Activated gamma-delta T cell (primary cell): ENCODE results near the gene PCSK2.

Experiments
- DNase-seq: peaks from one replicate; lab custom pipeline; 2025; lab: John Stamatoyannopoulos, UW

The PCSK2 gene

GRCh38 chr20:17339000-17339399, 112.2 kb downstream of the PCSK2 start:
- DNase-seq, result no peak

GRCh38 chr20:17343091-17343490, 116.3 kb downstream of the PCSK2 start:
- no peak for DNase-seq

- no peak for DNase-seq
Measured at GRCh38 chr20:17343656-17344452, 117.0 kb downstream of the PCSK2 start.

DNA sequence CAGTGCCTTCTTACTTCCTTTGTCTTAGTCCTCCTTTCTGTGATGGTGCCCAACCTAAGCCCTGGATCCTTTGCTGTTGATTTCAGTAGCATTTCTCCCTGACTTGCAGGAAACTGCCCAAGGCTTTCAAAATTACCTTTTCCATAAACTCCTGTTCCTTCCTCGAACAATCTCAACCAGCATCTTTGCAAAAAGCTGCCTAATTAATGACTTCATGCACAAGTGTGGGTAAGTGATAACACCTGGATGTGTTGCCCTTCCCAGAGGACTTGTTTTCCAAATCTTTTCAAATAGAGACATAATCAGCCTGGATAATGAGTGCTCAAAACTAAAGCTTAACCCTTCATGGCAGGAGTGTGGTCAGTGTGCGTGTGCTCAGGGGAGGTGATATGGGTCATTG, 118.0 kb downstream of the PCSK2 start:
- DNase-seq, result no peak

- DNase-seq, result no peak
Measured at GRCh38 chr20:17345321-17345720, 118.5 kb downstream of the PCSK2 start.

DNA sequence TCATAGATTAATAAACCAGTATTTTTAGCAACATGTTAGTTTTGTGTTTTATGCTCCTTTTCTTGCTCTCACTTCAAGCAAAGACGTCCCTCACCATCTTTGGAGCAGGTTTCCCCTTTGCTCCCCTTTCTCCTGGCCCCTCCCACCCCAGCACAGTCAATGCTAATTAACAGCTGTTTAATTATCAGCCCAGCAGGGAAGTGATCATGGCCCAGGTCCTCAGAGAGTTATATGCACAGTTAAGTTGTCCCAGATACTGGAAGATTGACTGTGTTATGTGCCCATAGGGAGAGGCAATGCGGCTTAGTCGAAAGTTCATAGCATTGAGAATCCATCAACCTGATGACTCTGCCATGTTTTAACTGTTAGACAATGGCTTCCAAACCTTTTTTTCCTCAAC, 123.5 kb downstream of the PCSK2 start:
- no peak for DNase-seq

DNA sequence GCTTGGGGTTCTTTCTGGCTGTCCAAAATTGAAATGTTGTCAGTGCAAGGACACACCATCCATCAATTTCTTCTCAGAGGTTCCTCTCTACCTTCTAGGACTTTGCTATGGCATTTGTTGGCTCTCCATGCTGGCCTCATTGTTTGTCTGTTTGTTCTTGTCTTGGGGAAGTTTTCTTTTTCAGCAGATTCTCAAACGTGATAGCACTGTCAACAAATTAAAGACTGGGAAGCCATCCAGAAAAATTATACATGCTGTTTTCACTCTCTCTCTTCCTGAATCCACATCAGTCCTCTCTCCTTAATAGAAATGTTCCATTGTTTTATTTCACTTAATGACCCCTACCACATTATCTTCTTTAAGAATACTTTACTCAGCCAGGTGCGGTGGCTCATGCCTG, 130.4 kb downstream of the PCSK2 start:
- no peak for DNase-seq

GRCh38 chr20:17358854-17359253, 132.0 kb downstream of the PCSK2 start:
- no peak for DNase-seq

DNA sequence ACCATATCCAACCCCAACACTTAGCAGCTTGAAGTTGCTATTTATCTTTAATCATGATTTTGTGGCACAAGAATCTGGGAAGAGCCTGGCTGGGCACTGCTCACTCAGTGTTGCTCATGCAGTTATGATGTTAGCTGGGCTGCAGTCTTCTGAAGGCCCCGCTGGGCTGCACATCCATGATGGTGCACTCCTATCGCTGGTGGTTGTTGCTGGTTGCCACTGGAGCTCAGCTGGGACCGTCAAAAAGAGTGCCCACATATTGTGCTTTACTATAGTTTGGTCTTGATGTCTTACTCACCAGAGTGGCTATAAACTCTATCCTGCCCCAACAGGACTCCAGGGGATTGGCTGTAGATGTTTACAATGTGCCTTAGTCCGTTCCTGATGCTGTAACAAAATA, 137.8 kb downstream of the PCSK2 start:
- DNase-seq, result no peak

DNA sequence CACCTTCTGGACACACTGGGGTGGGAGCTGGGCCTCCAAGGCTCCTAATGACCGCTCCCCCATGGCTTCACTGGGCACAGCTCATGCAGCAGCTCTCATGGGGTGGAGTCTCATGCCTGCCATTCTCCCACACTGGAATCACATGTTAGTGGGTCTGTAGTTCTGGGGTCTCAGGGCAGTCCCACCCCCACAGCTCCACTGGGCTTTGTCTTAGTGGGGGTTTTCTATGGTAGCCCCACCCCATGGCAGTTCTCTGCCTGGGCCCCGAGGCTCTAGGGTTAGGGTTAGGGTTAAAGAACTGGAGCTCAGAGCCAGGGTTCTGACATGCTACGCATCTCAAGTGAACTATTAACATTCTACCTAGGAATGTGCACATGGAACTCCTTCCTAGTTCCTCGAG, 139.0 kb downstream of the PCSK2 start:
- no peak for DNase-seq

DNA sequence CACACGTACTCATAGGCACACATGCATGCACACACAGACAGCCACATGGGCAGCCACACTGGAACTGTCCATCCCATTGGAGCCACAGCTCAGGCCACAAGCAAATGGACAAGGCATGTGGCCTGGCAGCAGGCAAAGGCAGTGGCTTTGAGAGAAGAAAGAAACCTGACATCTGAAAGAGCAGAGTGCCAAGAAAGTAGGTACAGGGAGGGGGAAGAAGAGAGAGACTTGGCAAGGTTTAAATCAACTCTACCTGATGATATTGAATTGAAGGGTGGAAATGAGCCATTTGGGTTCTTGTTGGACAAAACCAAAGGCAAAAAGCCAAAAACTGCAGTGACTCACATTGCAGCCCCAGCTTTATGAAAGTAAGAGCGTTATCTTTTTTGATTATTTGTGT, 142.7 kb downstream of the PCSK2 start:
- no peak for DNase-seq

- no peak for DNase-seq
Measured at GRCh38 chr20:17372806-17373440, 146.1 kb downstream of the PCSK2 start.

- no peak for DNase-seq
Measured at GRCh38 chr20:17374086-17374485, 147.2 kb downstream of the PCSK2 start.

DNA sequence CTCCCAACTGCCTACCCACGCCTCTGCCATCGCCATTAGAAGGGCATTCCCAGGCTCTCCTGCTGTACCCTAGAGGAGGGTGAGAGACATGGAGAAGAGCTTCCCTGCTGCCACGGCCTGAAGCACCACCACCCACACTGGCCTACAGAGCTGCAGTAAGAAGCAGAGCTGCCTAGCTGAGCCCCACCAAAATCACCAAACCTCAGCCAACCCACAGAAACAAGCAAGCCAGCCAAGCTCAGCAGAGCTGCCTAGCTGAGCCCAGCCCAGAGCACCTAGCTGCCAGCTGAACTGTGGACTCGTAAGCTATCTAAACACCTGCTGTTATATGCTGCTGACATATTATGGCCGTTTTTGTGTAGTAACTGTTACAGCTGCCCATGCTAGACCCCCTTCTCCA, 149.2 kb downstream of the PCSK2 start:
- DNase-seq, result no peak

DNA sequence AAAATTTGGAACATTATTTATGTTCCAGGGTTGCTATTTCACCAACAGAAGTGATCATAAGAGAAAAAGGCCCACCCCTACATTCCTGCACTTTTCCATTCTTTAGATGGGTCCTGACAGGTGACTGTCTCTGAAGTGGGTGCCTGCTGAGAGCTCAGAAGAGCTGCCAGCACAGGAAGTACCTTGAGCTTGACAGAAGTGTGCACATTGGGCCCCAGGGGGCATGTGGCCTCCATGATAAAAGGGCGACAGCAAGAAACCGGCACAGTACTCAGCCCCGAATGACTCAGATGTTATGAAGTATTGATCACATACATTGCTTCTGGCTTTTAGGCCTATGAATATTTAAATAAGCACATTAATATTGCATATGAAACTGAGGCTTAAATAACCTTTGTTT, 150.4 kb downstream of the PCSK2 start:
- DNase-seq, result no peak

DNA sequence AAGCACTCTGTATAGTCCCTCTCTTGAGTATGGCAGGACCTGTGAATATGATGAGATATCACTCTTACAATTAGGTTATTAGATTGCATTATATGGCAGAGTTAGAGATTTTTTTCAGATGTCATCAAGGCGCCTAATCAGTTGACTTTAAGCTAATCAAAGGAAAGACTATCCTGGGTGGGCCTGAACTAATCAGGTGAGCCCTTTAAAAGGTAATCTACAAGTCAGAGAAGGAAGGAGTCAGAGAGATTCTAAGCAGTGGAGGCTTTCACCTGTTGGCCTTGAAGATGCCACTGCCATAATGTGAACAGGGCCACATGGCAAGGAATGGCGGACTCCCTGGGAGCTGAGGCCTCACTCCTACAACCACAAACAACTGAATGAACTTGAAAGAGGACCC, 152.8 kb downstream of the PCSK2 start:
- no peak for DNase-seq

GRCh38 chr20:17380801-17381200, 154.0 kb downstream of the PCSK2 start:
- DNase-seq, result no peak

DNA sequence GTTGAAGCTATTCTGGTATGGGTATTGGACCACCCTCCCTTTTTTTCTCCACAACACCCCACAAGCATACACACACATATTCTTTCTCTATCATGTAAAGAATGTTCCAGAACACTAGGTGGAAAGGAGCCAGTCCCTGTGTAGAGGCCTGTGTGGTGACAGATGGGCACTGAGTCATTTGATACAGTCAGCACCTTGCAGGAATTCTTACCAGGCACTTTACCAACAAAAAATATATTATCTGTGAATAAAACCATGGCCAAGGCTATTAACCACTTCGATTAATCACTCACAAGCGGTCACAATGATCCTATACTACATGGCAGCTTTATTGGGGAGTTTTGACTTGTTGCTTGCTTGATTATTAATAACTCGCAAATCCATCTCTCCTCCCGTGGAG, 154.9 kb downstream of the PCSK2 start:
- no peak for DNase-seq

- no peak for DNase-seq
Measured at GRCh38 chr20:17385798-17386197, 159.0 kb downstream of the PCSK2 start.

DNA sequence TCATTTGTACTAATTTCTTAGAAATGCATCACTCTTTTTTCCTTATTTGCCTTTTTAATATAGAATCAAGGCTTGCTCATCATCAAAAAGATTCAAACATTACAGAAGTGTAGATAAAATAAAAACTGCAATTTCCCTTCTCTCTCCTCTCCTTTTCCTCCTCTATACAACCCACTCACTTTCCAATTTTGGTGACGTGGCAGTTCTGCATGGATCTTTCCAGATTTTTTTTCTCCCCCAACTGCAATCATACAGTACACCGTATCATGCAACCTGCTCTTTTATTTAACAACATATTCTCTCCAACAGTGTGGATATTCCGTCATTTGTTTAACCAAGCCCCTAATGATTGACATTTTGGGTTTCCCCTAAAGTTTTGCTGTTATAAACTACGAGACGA, 163.8 kb downstream of the PCSK2 start:
- no peak for DNase-seq

- DNase-seq, result no peak
Measured at GRCh38 chr20:17391127-17391771, 164.4 kb downstream of the PCSK2 start.

- DNase-seq, result no peak
Measured at GRCh38 chr20:17394411-17394810, 167.6 kb downstream of the PCSK2 start.

DNA sequence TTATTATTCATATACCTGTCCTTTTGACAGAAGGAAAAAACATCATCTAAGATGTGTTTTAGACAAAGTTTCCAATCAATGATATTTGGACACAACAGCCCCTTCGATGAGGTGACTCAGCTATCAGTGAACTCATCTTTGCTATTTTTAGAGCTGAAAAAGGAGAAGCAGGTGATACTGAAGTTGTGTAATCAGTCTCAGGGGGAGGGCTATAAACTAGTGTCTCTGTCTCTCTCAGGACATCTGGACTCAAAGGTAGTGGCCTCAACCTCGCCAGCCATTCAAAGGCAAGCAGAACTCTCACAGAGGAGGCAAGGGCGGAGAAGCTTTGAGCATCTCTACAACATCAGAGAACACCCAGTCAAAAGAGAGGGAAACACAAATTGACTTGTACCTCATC, 168.9 kb downstream of the PCSK2 start:
- no peak for DNase-seq
